Loucy (cell line): ENCODE measurements around the gene GRPEL1.

Source experiments
- CTCF ChIP-seq: fragments of 200-600 bp; sonication (generic); conservative IDR thresholded peaks from 2 replicates; pipeline ENCODE4 v1.5.1; 2014; ENCODE audit warnings: mild to moderate bottlenecking, antibody characterized with exemption, low read length
- EZH2phosphoT487 ChIP-seq: fragments of 200-600 bp; IDR thresholded peaks from 2 replicates; pipeline ENCODE4 v1.6.1; 2018; ENCODE audit warnings: antibody characterized with exemption, mild to moderate bottlenecking, moderate library complexity, borderline replicate concordance

GRCh38 chr4:7055111-7055989 lies 12.5 kb downstream of the GRPEL1 start:
- TF ChIP-seq CTCF (no peak), EZH2phosphoT487 (no peak)
